HUES64 (cell line): ENCODE measurements around the gene TERB2. TPM values are rescaled to one million over a fixed set of nuclear protein-coding genes. Genes with fewer than 3 reads are reported as not detected.
"Not testable (repeated sequence)": the region's sequence is repeated elsewhere in the genome, so short reads cannot be mapped to it uniquely, and the experiment has no call there.

Experiments
- H3K27ac ChIP-seq: 2 replicates; pipeline ENCODE4 v1.7.0; 2013; ENCODE audit warnings: low read depth, low read length, inconsistent platforms
- H3K27me3 ChIP-seq: 2 replicates; pipeline ENCODE4 v1.6.1; 2013; ENCODE audit warnings: mild to moderate bottlenecking, low read length; ENCODE audit not compliant: insufficient read depth
- H3K36me3 ChIP-seq: 2 replicates; pipeline ENCODE4 v1.6.1; 2013; ENCODE audit warnings: mild to moderate bottlenecking, low read length; ENCODE audit not compliant: insufficient read depth
- H3K4me1 ChIP-seq: 2 replicates; pipeline ENCODE4 v1.6.1; 2013; ENCODE audit warnings: mild to moderate bottlenecking, low read length, moderate library complexity; ENCODE audit not compliant: insufficient read depth
- H3K4me3 ChIP-seq: 2 replicates; pipeline ENCODE4 v1.5.1; 2013; ENCODE audit warnings: mild to moderate bottlenecking, low read length, moderate library complexity
- H3K9ac ChIP-seq: 2 replicates; pipeline ENCODE4 v1.6.1; 2013; ENCODE audit warnings: mild to moderate bottlenecking, low read depth, low read length
- H3K9me3 ChIP-seq: 2 replicates; pipeline ENCODE4 v1.6.1; 2013; ENCODE audit warnings: low read depth, low read length; ENCODE audit not compliant: insufficient read depth
- WGBS: fragments of 150-250, 120-280 bp; methylation state at CpG from one replicate; pipeline ENCODE4 v1.1.7; 2013; ENCODE audit warnings: missing lambda C conversion rate; 5-methylcytosine and 5-hydroxymethylcytosine counted together
- polyA plus RNA-seq, 2 experiments: library from polyadenylated mRNA; stranded (reverse); fragments of 50-300 nt; gene quantifications; one replicate each; pipeline ENCODE4 v1.2.3, GENCODE V29; 2013

TERB2 gene, protein sequence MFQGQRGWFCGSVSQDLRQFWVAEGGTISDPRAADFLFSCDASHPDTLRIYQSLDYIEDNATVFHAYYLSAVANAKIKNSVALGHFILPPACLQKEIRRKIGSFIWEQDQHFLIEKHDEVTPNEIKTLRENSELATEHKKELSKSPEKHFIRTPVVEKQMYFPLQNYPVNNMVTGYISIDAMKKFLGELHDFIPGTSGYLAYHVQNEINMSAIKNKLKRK
- polyA plus RNA-seq (2013, experiment 1 of 2) = not detected
- not detected for polyA plus RNA-seq (2013, experiment 2 of 2)

DNA sequence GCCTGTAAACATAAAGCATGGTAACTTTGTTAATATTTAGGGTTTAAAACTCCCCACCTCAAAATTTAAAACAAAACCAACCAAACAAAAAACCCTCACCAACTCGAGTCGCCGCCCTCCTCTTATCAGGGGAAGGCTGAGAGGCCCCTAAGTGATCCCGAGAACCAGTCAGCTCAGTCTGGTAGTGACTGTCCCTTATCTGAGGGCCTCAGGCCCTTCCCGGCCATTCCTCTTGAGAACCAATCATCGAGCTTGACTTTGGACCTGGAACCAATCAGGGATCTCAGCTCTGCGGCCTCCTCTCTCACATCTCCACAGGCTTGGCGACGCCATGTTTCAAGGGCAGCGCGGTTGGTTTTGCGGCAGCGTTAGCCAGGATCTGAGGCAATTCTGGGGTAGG is at the start of gene TERB2:
TERB2 (plus strand) TSS at position 300 of the 400 bp plus-strand sequence; CDS start at position 332, 32 bp downstream.
- Histone ChIP-seq H3K4me3 (no peak within 1 kb of the TSS), H3K36me3 (no peaks in the 10 kb centered on the region), H3K27ac (no peak within 1 kb of the TSS), H3K27me3 (no peaks in the 10 kb centered on the region), H3K9me3 (no peaks in the 10 kb centered on the region), H3K4me1 (no peaks in the 10 kb centered on the region), H3K9ac (no peak within 1 kb of the TSS)
- 96% methylated on average over 13 of the region's 13 CpGs for WGBS

- Histone ChIP-seq H3K4me1 (no peaks in the 10 kb centered on the region), H3K36me3 (no peaks in the 10 kb centered on the region), H3K27ac (no peak overlapping the region), H3K9ac (no peak overlapping the region), H3K9me3 (no peaks in the 10 kb centered on the region), H3K4me3 (no peak overlapping the region), H3K27me3 (no peaks in the 10 kb centered on the region)
- WGBS = 100% methylated on average over 2 of the region's 2 CpGs
Observed at GRCh38 chr15:44909423-44909822, 47.1 kb upstream of the TERB2 start.

DNA sequence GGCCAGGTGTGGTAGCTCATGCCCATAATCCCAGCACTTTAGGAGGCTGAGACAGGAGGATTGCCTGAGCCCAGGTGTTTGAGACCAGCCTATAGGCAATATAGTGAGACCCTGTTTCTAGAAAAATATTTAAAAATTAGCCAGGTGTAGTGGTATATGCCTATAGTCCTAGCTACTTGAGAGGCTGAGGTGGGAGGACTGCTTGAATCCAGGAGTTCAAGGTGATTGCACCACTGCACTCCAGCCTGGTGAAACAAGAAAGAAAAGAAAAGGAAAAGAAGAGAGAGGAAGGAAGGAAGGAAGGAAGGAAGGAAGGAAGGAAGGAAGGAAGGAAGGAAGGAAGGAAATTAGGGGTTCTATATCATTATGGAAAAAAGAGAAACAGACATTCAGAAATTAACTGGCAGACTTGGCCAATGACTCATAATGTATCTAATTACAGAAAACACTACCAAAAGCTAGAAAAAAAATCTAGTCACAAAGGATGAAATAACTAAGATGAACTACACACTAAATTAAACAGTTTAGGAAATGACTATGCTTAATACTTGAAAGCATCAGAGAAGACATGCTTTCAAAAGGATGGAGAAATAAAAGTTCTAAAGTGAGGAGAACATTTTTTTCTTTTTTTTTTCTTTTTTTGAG is 45.4 kb upstream of the TERB2 start:
- no peak overlapping the region for H3K4me3 ChIP-seq
- no peaks in the 10 kb centered on the region for H3K9me3 ChIP-seq
- no peaks in the 10 kb centered on the region for H3K4me1 ChIP-seq
- H3K27ac ChIP-seq = no peak overlapping the region
- H3K27me3 ChIP-seq = no peaks in the 10 kb centered on the region
- no peaks in the 10 kb centered on the region for H3K36me3 ChIP-seq
- no peak overlapping the region for H3K9ac ChIP-seq

DNA sequence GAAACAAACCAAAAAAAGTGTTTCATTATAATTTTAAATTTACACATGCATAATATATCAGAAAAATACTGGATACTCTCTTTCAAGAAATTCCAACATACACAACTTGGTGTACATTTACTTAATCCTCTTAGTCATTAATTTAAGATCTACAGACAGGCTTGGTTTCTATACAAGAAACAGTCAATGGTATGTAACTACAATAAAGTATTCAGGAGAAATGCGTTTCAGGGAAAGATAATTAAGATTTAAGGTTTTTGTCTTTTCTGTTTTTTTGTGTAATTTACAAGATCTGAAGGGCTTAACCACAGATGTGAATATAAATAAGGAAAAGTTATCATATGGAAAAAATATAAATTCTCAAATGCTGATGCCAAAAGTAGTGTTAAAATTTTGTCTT is 44.3 kb upstream of the TERB2 start:
- not testable (repeated sequence) for H3K9ac ChIP-seq
- WGBS = 81% methylated on average over 1 of the region's 1 CpG

DNA sequence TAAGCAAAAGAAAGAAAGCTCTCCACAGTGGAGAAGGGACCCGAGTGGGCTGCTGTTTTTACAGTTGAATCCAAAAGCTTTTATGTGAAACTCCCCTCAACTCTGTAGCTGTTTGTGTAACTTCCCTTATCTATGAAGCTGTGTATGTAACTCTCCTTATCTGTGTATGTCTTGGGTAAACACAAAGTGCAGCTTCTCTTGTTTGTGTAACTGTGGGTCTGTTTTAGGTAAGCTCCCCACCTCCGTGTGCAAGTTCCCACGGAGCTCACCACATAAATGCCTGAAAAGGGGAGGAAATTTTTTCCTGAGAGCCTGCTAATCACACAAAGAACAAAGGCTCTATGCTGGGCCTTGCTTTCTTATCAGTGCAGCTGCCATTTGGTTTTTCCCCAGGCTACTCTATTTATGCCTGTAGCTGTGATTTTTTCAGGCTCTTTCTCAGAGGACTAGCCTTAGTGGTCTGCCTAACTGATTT is 43.5 kb upstream of the TERB2 start:
- not testable (repeated sequence) for H3K4me1 ChIP-seq, H3K9me3 ChIP-seq, H3K36me3 ChIP-seq, H3K27ac ChIP-seq, H3K4me3 ChIP-seq, H3K27me3 ChIP-seq, H3K9ac ChIP-seq
- 90% methylated on average over 3 of the region's 3 CpGs for WGBS

More for the DNA sequence above, 44.3 kb upstream of the TERB2 start:
- H3K9me3 ChIP-seq, H3K36me3 ChIP-seq, H3K27ac ChIP-seq, H3K27me3 ChIP-seq, H3K4me3 ChIP-seq, H3K4me1 ChIP-seq: not testable (repeated sequence)

GRCh38 chr15:44918136-44918535 is 38.4 kb upstream of the TERB2 start:
- Histone ChIP-seq H3K4me1 (no peaks in the 10 kb centered on the region), H3K4me3 (no peak overlapping the region), H3K27ac (no peak overlapping the region), H3K27me3 (no peaks in the 10 kb centered on the region), H3K36me3 (no peaks in the 10 kb centered on the region), H3K9ac (no peak overlapping the region), H3K9me3 (no peaks in the 10 kb centered on the region)
- 91% methylated on average over 1 of the region's 1 CpG for WGBS

- not testable (repeated sequence) for H3K4me3 ChIP-seq, H3K36me3 ChIP-seq, H3K27me3 ChIP-seq, H3K27ac ChIP-seq, H3K9me3 ChIP-seq, H3K4me1 ChIP-seq, H3K9ac ChIP-seq
- WGBS = no CpG with 5 or more reads among the region's 1 CpG
Observed at GRCh38 chr15:44928658-44929057, 27.8 kb upstream of the TERB2 start.

DNA sequence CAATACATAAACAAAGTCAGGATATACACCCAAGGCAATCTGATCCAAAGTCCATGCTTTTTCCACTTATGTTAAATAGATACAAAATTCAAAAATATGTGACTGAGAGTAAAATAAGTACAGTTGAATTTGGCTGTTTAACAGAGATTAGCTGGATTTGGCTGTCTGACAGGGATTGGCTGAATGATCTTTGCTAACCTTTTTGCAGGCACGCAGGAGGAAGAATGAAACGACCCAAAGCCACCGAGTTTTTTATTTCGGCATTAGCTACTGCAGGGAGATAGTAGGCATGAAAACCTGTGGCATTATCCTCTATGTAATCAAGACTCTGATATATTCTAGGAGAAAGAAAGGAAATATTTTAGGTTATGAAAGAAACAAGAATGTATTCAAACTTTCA is 26.2 kb upstream of the TERB2 start:
- H3K27me3 ChIP-seq, H3K36me3 ChIP-seq, H3K9ac ChIP-seq, H3K9me3 ChIP-seq, H3K27ac ChIP-seq, H3K4me1 ChIP-seq, H3K4me3 ChIP-seq: not testable (repeated sequence)
- WGBS = 87% methylated on average over 4 of the region's 4 CpGs

DNA sequence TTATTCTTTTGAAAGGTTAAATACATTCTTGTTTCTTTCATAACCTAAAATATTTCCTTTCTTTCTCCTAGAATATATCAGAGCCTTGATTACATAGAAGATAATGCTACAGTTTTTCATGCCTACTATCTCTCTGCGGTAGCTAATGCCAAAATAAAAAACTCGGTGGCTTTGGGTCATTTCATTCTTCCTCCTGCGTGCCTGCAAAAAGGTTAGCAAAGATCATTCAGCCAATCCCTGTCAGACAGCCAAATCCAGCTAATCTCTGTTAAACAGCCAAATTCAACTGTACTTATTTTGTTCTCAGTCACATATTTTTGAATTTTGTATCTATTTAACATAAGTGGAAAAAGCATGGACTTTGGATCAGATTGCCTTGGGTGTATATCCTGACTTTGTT is 1.8 kb downstream of the TERB2 start:
- not testable (repeated sequence) for H3K9me3 ChIP-seq, H3K9ac ChIP-seq, H3K4me3 ChIP-seq, H3K4me1 ChIP-seq, H3K36me3 ChIP-seq, H3K27me3 ChIP-seq, H3K27ac ChIP-seq
- WGBS = 88% methylated on average over 3 of the region's 3 CpGs

- H3K4me3 ChIP-seq = no peak overlapping the region
- 77% methylated on average over 3 of the region's 4 CpGs for WGBS
- no peaks in the 10 kb centered on the region for H3K4me1 ChIP-seq
- H3K27me3 ChIP-seq = no peaks in the 10 kb centered on the region
- H3K9ac ChIP-seq = no peak overlapping the region
- no peaks in the 10 kb centered on the region for H3K9me3 ChIP-seq
- H3K36me3 ChIP-seq = no peaks in the 10 kb centered on the region
- no peak overlapping the region for H3K27ac ChIP-seq
Observed at GRCh38 chr15:44968475-44968874, 12.0 kb downstream of the TERB2 start.

DNA sequence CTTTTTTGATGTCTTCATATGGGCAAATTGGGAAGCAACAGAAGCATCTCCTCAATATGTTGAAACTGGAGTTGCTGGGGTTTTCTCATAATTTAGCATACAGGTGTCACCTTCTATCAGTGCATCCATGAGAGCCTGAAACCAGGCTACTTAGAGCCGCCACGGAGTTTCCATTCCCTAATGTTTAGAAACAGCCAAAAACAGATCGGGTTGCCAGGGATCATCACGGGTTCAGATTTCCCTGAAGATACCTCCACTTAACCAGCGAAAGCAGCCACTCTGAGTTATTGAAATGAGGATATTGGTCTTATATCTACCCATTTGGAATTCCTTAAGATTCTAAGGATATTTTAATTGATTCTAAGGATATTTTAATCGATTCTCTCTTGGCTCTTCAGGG is 14.5 kb downstream of the TERB2 start:
- 94% methylated on average over 5 of the region's 6 CpGs for WGBS
- no peaks in the 10 kb centered on the region for H3K9me3 ChIP-seq
- H3K27me3 ChIP-seq = no peaks in the 10 kb centered on the region
- H3K4me1 ChIP-seq = no peaks in the 10 kb centered on the region
- H3K9ac ChIP-seq = no peak overlapping the region
- no peak overlapping the region for H3K4me3 ChIP-seq
- no peaks in the 10 kb centered on the region for H3K36me3 ChIP-seq
- H3K27ac ChIP-seq = no peak overlapping the region

GRCh38 chr15:44976183-44976582 is 19.7 kb downstream of the TERB2 start:
- not testable (repeated sequence) for H3K27me3 ChIP-seq, H3K36me3 ChIP-seq, H3K27ac ChIP-seq, H3K4me1 ChIP-seq, H3K9ac ChIP-seq, H3K4me3 ChIP-seq, H3K9me3 ChIP-seq
- WGBS = 90% methylated on average over 3 of the region's 3 CpGs
